GM12873 (cell line): ENCODE data around the gene HACE1.
A peak's percentile ranks its signal among the peaks of the same experiment; 100 is the strongest.

Source experiments
- CTCF ChIP-seq: IDR thresholded peaks from 2 replicates; pipeline ENCODE4 v1.5.1; 2012; ENCODE audit warnings: low read depth, mild to moderate bottlenecking, moderate library complexity, low read length, control low read depth; ENCODE audit not compliant: insufficient read depth; ENCODE audit errors: missing control alignments

HACE1 gene

GRCh38 chr6:104809116-104809515, 50.6 kb downstream of the HACE1 start:
- TF ChIP-seq CTCF = no peak

- no peak for TF ChIP-seq CTCF
Measured at GRCh38 chr6:104799134-104799657, 60.5 kb downstream of the HACE1 start.

GRCh38 chr6:104796031-104796785, 63.5 kb downstream of the HACE1 start:
- TF ChIP-seq CTCF = no peak

- no peak for TF ChIP-seq CTCF
Measured at GRCh38 chr6:104795363-104795762, 64.4 kb downstream of the HACE1 start.

GRCh38 chr6:104789770-104790190, 69.9 kb downstream of the HACE1 start:
- peak; percentile 43 for TF ChIP-seq CTCF

- TF ChIP-seq CTCF = no peak
Measured at GRCh38 chr6:104788400-104788799, 71.3 kb downstream of the HACE1 start.

GRCh38 chr6:104787305-104787704, 72.4 kb downstream of the HACE1 start:
- TF ChIP-seq CTCF = no peak
